NCI-H146 treated with DMSO at 0.1 percent for 48 hours (cell line): ENCODE measurements around the gene NAB2.
"Not testable (repeated sequence)": the region's sequence is repeated elsewhere in the genome, so short reads cannot be mapped to it uniquely, and the experiment has no call there.

Source experiments
- DNase-seq: peaks from one replicate; lab custom pipeline; 2025; ENCODE audit not compliant: unreplicated experiment; lab: John Stamatoyannopoulos, UW

Gene NAB2

GRCh38 chr12:57088354-57089270 lies at the start of gene NAB2:
Gene NAB2 (plus strand): TSS chr12:57089114. CDS start chr12:57089272, 158 bp downstream.
- DNase-seq = peak; percentile 75

GRCh38 chr12:57040211-57040610 lies 48.7 kb upstream of the NAB2 start:
- no peak for DNase-seq

GRCh38 chr12:57040750-57041149 lies 48.2 kb upstream of the NAB2 start:
- no peak for DNase-seq

- no peak for DNase-seq
These were observed 46.2 kb upstream of the NAB2 start for GRCh38 chr12:57042695-57043094.

- no peak for DNase-seq
These were observed 44.4 kb upstream of the NAB2 start for GRCh38 chr12:57044468-57044867.

GRCh38 chr12:57044889-57045288 lies 44.0 kb upstream of the NAB2 start:
- DNase-seq = no peak

GRCh38 chr12:57046086-57046791 lies 42.7 kb upstream of the NAB2 start:
- no peak for DNase-seq

- DNase-seq = no peak
These were observed 41.7 kb upstream of the NAB2 start for GRCh38 chr12:57046947-57047890.

GRCh38 chr12:57047981-57048380 lies 40.9 kb upstream of the NAB2 start:
- DNase-seq = no peak

GRCh38 chr12:57048423-57049118 lies 40.3 kb upstream of the NAB2 start:
- DNase-seq = no peak

GRCh38 chr12:57049119-57049446 lies 39.8 kb upstream of the NAB2 start:
- no peak for DNase-seq

- no peak for DNase-seq
These were observed 39.0 kb upstream of the NAB2 start, which contains the start of gene MYO1A for GRCh38 chr12:57049890-57050289. Gene MYO1A (minus strand): TSS chr12:57050129. CDS start chr12:57048323, 1,806 bp downstream.

GRCh38 chr12:57051011-57051410 lies 37.9 kb upstream of the NAB2 start:
- no peak for DNase-seq

GRCh38 chr12:57053146-57053545 lies 35.8 kb upstream of the NAB2 start:
- not testable (repeated sequence) for DNase-seq

GRCh38 chr12:57053901-57054300 lies 35.0 kb upstream of the NAB2 start:
- not testable (repeated sequence) for DNase-seq

- no peak for DNase-seq
These were observed 33.1 kb upstream of the NAB2 start for GRCh38 chr12:57055824-57056223.

- no peak for DNase-seq
These were observed 31.7 kb upstream of the NAB2 start for GRCh38 chr12:57057067-57057751.

GRCh38 chr12:57058454-57058853 lies 30.5 kb upstream of the NAB2 start:
- no peak for DNase-seq

GRCh38 chr12:57063991-57064685 lies 24.8 kb upstream of the NAB2 start:
- no peak for DNase-seq
